ENCODE measurements around the gene TAS2R14.

DNA sequence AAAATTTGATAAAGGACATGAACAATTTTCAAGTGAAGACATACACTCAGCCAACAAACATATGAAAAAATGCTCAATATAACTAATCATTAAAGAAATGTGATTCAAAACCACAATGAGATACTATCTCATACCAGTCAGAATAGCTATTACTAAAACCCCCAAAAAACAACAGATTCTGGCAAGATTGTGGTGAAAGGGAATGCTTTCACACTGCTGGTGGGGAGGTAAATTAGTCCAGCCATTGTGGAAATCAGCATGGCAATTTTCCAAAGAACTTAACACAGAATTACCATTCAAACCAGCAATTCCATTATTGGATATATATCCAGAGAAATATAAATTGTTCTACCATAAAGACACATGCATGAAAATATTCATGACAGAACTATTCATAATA lies 18.7 kb upstream of the TAS2R14 start:
- no peak for TF ChIP-seq EZH2 (IDR thresholded peaks at IDR 0.05)
- no peak for TF ChIP-seq POLR2AphosphoS5 (IDR thresholded peaks at IDR 0.05; ENCODE audit: borderline replicate concordance, low read depth, low read length)
- TF ChIP-seq FOXP2 (optimal IDR thresholded peaks at IDR 0.05; ENCODE audit: control extremely low read depth, extremely low read length, insufficient read depth): no peak

Data from SK-N-MC (cell line).